Dedifferentiated amniotic fluid mesenchymal stem cell (primary cell): ENCODE results near the gene CD27.

Source experiments
- DNase-seq: peaks from one replicate; pipeline ENCODE4 v3.0.0-alpha.2; 2016; ENCODE audit errors: extremely low spot score

CD27 gene

GRCh38 chr12:6434205-6435140 is 10.3 kb upstream of the CD27 start:
- DNase-seq, result no peak

- DNase-seq, result no peak
Measured at GRCh38 chr12:6435961-6436715, 8.6 kb upstream of the CD27 start.

- DNase-seq, result no peak
Measured at GRCh38 chr12:6437586-6437985, 7.2 kb upstream of the CD27 start.

- no peak for DNase-seq
Measured at GRCh38 chr12:6438345-6438744, 6.4 kb upstream of the CD27 start.

GRCh38 chr12:6440391-6440790 is 4.4 kb upstream of the CD27 start:
- no peak for DNase-seq

GRCh38 chr12:6442836-6443235 is 1.9 kb upstream of the CD27 start:
- DNase-seq, result no peak

- no peak for DNase-seq
Measured at GRCh38 chr12:6443361-6443983, 1.3 kb upstream of the CD27 start.

- DNase-seq, result no peak
Measured at GRCh38 chr12:6444031-6444430, 724 bp upstream of the CD27 start.

GRCh38 chr12:6450091-6450868 is 5.5 kb downstream of the CD27 start:
- no peak for DNase-seq

- no peak for DNase-seq
Measured at GRCh38 chr12:6450869-6451347, 6.2 kb downstream of the CD27 start.

- DNase-seq, result peak; percentile 70
Measured at GRCh38 chr12:6451348-6452244, 6.8 kb downstream of the CD27 start, which contains the start of gene TAPBPL. Gene TAPBPL (plus strand): TSS chr12:6452042. CDS start chr12:6452249, 207 bp downstream.

GRCh38 chr12:6452245-6452943 is 7.6 kb downstream of the CD27 start:
- no peak for DNase-seq

GRCh38 chr12:6452944-6453630 is 8.3 kb downstream of the CD27 start:
- no peak for DNase-seq

- no peak for DNase-seq
Measured at GRCh38 chr12:6457220-6457945, 12.6 kb downstream of the CD27 start.

- DNase-seq, result no peak
Measured at GRCh38 chr12:6458281-6459003, 13.7 kb downstream of the CD27 start.

- DNase-seq, result no peak
Measured at GRCh38 chr12:6459004-6459337, 14.2 kb downstream of the CD27 start.

- no peak for DNase-seq
Measured at GRCh38 chr12:6460751-6461371, 16.1 kb downstream of the CD27 start.
